ENCODE data around the gene MYO1D. TPM values are rescaled to one million over a fixed set of nuclear protein-coding genes. Genes with fewer than 3 reads are reported as not detected.

MYO1D gene
- total RNA-seq, 2 experiments from 2014 or later, result 8.7 to 8.8 TPM

DNA sequence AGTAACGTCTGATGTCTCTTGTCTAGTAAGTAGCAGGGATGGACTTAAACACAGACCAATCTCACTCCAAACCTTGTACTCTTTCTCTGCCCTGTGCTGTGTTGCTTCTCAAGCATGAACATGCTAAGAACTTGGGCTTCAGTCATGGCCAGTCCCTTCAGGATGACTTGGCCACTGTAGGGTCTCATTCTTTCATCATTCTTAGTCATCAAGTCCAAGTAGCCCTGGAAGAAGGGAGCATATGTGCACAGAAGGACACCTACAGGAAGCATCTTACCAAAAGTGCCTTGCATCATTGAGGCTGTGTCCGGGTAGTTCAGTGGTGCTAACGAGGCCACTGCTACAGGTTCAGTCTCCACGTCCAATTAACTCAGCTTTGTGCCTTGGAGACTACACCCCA is 309.4 kb downstream of the MYO1D start:
- H3K9me3 Mint-ChIP-seq (ENCODE audit: low read depth), result no peaks in the 10 kb centered on the region
- peaks cover 31% of the 10 kb centered on the region for H3K4me1 Mint-ChIP-seq
- CTCF ChIA-PET, result interaction anchor here (1.1 to 1.6 kb wide), 2 partner anchors 13 to 125 kb away, joined by 5 read pairs; no protein-coding TSS in a partner anchor
- POLR2A ChIA-PET, result no interaction called here
- H3K27ac Mint-ChIP-seq, result no peak overlapping the region
- DNase-seq, result no peak
- no peak overlapping the region for H3K4me3 Mint-ChIP-seq
- no peak for ATAC-seq
- peaks cover 1% of the 10 kb centered on the region for H3K36me3 Mint-ChIP-seq (ENCODE audit: low read depth)
- intact Hi-C loops (cut with DNase I, micrococcal nuclease), result no loop called here
- H3K27me3 Mint-ChIP-seq, result no peaks in the 10 kb centered on the region

DNA sequence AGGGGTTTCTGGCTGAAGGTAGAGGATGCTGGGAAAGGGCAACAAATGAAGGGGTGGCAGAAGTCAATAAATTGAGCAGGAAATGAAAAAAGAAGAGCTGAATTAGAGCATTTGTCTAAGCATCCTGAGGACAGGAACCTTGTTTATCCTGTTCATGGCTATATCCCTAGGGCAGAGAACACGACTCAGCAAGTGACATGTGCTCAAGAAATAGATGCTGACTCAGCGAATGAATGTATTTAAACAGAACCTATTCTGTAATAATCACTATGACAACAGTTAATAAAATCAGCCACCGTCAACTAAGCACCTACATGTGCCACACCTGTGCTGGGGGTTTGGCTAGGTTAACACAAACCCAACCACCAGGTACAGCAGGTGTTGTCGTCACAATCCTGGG is 309.8 kb downstream of the MYO1D start:
- Mint-ChIP-seq H3K4me1 (peaks cover 31% of the 10 kb centered on the region), H3K27ac (no peak overlapping the region), H3K36me3 (ENCODE audit: low read depth) (peaks cover 1% of the 10 kb centered on the region), H3K4me3 (no peak overlapping the region), H3K27me3 (no peaks in the 10 kb centered on the region), H3K9me3 (ENCODE audit: low read depth) (no peaks in the 10 kb centered on the region)
- intact Hi-C loops (cut with DNase I, micrococcal nuclease), result no loop called here
- CTCF ChIA-PET, result interaction anchor here (1.1 to 1.6 kb wide), 3 partner anchors 13 to 126 kb away, joined by 5 read pairs; no protein-coding TSS in a partner anchor
- ATAC-seq, result no peak
- no peak for DNase-seq
- POLR2A ChIA-PET, result no interaction called here

DNA sequence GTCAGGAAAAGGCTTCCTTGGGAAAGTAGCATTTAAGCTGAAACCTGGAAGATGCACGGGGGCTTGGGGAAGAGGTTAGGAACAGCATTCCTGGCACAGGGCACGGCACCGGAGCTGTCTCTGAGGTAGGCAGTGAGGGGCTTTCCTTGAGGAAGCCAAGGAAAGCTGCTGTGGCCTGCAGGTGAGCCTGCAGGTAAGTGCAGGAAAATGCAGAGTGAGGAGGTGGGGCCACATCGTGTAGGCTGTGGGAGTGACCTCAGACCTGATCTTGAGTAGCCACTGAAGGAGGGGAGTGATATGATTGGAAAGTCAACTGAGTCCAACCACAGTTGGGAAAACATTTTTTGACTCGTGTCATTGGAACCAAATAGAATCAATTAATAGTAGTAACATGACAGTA is 310.6 kb downstream of the MYO1D start:
- Mint-ChIP-seq H3K4me3 (no peak overlapping the region), H3K27ac (no peak overlapping the region), H3K36me3 (ENCODE audit: low read depth) (peaks cover 1% of the 10 kb centered on the region), H3K4me1 (peaks cover 31% of the 10 kb centered on the region), H3K27me3 (no peaks in the 10 kb centered on the region), H3K9me3 (ENCODE audit: low read depth) (no peaks in the 10 kb centered on the region)
- intact Hi-C loops (cut with DNase I, micrococcal nuclease), result no loop called here
- ChIA-PET CTCF (interaction anchor here (1.1 kb wide), 2 partner anchors 37 to 126 kb away, joined by 5 read pairs; no protein-coding TSS in a partner anchor), POLR2A (no interaction called here)
- DNase-seq (no peak), ATAC-seq (no peak)

DNA sequence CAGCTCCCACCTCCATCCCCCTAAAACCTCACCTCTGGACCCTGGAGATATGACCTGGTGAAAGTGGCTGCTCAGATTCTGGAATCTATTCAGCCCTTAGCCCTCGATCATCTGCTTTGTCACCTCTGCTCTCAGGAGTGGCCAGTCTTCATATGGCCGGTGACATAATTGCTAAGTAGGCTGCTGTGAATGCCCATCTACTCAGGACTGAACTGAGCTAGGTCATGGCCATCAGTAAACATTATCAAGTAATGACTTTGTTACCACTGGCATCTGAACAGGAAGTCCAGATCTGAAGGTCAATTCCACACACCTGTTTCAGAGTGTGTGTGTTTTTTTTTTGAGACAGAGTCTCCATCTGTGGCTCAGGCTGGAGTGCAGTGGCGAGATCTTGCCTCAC is 311.5 kb downstream of the MYO1D start:
- DNase-seq, result no peak
- ChIA-PET CTCF (interaction anchor here (1.9 kb wide), 1 partner anchor 104 kb away, joined by 6 read pairs; no protein-coding TSS in a partner anchor), POLR2A (no interaction called here)
- H3K27me3 Mint-ChIP-seq, result no peaks in the 10 kb centered on the region
- no peak for ATAC-seq
- no peak overlapping the region for H3K4me3 Mint-ChIP-seq
- H3K27ac Mint-ChIP-seq, result no peak overlapping the region
- peaks cover 27% of the 10 kb centered on the region for H3K4me1 Mint-ChIP-seq
- peaks cover 1% of the 10 kb centered on the region for H3K36me3 Mint-ChIP-seq (ENCODE audit: low read depth)
- H3K9me3 Mint-ChIP-seq (ENCODE audit: low read depth), result no peaks in the 10 kb centered on the region
- intact Hi-C loops (cut with DNase I, micrococcal nuclease), result loop anchor here in 1 of 2 experiments (2.0 kb wide), 1 partner anchor 15 kb away; no protein-coding TSS in a partner anchor

DNA sequence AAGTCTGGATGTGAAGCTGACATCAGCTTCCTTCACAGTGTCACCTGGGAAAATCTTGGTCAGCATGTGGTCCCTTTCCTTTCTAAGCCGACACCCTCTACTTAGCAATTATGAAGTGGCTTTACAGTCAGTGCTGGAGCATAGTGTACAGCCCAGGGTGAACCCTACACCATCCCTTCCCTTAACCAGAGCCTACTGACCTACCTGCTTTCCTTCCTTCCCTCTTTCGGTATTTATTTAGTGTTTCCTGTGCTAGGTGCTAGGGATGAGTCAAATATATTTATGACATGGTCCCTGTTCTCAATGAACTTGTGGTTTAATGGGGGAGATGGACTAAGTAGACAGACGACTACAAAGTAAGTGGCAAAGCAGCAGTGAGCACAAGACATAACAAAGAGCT is 312.6 kb downstream of the MYO1D start:
- peak overlapping the region; percentile 44 for H3K27ac Mint-ChIP-seq
- H3K27me3 Mint-ChIP-seq, result no peaks in the 10 kb centered on the region
- ChIA-PET POLR2A (no interaction called here), CTCF (interaction anchor here (1.9 kb wide), 1 partner anchor 103 kb away, joined by 6 read pairs; no protein-coding TSS in a partner anchor)
- ATAC-seq, result peak; percentile 93
- peaks cover 1% of the 10 kb centered on the region for H3K36me3 Mint-ChIP-seq (ENCODE audit: low read depth)
- no peak overlapping the region for H3K4me3 Mint-ChIP-seq
- peak; percentile 50 for DNase-seq
- intact Hi-C loops (cut with DNase I, micrococcal nuclease), result loop anchor here (1.0 to 2.0 kb wide), 2 partner anchors 14 to 40 kb away; no protein-coding TSS in a partner anchor
- H3K9me3 Mint-ChIP-seq (ENCODE audit: low read depth), result no peaks in the 10 kb centered on the region
- peaks cover 20% of the 10 kb centered on the region for H3K4me1 Mint-ChIP-seq

DNA sequence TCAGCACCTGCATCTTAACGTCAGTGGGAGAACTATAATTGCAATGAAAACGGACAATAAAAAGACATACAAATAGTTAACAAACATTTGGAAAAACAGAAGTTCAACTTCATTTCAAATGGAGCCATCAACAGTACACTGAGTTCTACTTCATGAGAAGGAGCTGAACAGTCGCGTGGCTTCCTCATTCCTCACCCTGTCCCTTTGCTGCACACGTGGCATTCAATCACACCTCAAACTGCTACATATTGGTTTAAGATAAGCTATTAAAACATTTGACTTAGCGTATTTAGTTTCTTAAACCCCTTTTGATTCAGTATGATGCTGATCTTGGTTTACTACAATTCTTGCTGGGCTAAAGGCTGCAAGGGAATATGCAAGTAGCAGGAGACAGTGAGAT is 313.3 kb downstream of the MYO1D start:
- Mint-ChIP-seq H3K4me3 (no peak overlapping the region), H3K27ac (no peak overlapping the region), H3K4me1 (peaks cover 24% of the 10 kb centered on the region), H3K27me3 (no peaks in the 10 kb centered on the region), H3K9me3 (ENCODE audit: low read depth) (no peaks in the 10 kb centered on the region), H3K36me3 (ENCODE audit: low read depth) (peaks cover 1% of the 10 kb centered on the region)
- POLR2A ChIA-PET, result no interaction called here
- ATAC-seq, result no peak
- CTCF ChIA-PET, result interaction anchor here (1.1 kb wide), 1 partner anchor 101 kb away, joined by 3 read pairs; no protein-coding TSS in a partner anchor
- intact Hi-C loops (cut with DNase I, micrococcal nuclease), result no loop called here
- no peak for DNase-seq

DNA sequence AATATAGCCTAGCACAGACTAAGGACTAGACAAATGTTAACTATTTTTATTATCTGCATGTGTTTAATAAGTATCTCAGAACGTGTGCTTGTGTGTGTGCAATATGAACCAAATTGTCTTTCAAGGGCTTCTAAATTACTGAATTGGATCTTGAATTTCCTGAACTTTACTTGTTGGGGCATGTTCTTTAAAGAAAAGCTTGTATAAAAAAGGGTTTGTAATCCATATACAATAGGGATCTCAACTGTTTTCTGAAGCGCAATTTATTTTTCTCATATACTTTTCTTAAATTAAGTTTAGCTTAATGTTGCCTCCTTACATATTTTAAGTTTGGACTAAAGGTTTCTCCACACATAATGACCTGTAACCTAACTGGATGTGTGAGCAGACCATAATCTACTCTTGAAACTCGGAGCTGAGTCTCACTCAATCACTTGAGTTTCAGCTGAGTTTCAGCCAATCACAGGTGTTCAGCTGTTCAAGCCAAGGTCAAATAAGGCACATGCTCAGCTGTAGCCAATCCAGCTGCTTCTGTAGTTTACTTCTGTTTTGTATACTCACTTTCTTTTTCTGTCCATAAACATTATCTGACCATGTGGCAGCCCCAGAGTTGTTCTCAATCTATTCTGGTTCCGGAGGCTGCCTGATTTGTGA is 317.8 kb downstream of the MYO1D start:
- H3K27me3 Mint-ChIP-seq, result no peaks in the 10 kb centered on the region
- H3K36me3 Mint-ChIP-seq (ENCODE audit: low read depth), result no peaks in the 10 kb centered on the region
- intact Hi-C loops (cut with DNase I, micrococcal nuclease), result loop anchor here (2.0 to 5.0 kb wide), 2 partner anchors 57 to 72 kb away; partner anchors contain the start of gene CDK5R1 (in 1 of the 2)
- H3K27ac Mint-ChIP-seq, result no peak overlapping the region
- no peak overlapping the region for H3K4me3 Mint-ChIP-seq
- DNase-seq, result no peak
- peaks cover 28% of the 10 kb centered on the region for H3K4me1 Mint-ChIP-seq
- CTCF ChIA-PET, result interaction anchor here (0.5 kb wide), 1 partner anchor 91 kb away, joined by 3 read pairs; no protein-coding TSS in a partner anchor
- ATAC-seq, result peak; percentile 48
- H3K9me3 Mint-ChIP-seq (ENCODE audit: low read depth), result no peaks in the 10 kb centered on the region
- POLR2A ChIA-PET, result no interaction called here

DNA sequence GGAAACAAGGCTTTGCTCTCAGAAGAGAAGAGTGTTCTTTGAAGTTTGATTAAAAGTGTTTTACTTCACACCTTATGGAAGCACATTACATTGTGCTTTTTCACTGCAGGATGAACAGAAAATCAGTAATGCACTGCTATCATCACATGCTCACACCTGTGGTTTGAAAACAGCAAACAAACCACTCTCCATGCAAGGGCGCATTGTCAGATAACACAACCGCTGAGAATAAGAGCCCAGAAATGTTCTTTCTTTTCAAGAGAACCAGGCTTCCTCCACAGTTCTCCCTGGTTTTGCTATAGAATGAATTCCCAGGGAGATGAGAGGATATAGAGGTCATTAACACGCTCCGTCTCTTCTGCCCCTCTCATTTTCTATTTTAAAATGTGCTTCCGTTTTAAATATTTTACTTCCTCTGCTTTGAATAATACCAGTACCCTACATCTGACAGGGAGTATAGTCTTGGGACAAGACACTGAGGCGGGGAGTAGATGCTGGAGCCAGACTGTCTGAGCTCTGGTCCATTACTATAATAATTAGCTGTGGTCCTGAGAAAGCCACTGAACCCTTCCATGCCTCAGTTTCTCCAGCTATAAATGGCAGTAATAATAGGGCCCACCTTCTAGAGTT is 318.5 kb downstream of the MYO1D start:
- peaks cover 29% of the 10 kb centered on the region for H3K4me1 Mint-ChIP-seq
- H3K36me3 Mint-ChIP-seq (ENCODE audit: low read depth), result no peaks in the 10 kb centered on the region
- no peaks in the 10 kb centered on the region for H3K9me3 Mint-ChIP-seq (ENCODE audit: low read depth)
- H3K27ac Mint-ChIP-seq, result peak overlapping the region; percentile 42
- H3K27me3 Mint-ChIP-seq, result no peaks in the 10 kb centered on the region
- DNase-seq, result no peak
- ATAC-seq, result no peak
- ChIA-PET CTCF (interaction anchor here (0.5 kb wide), 1 partner anchor 90 kb away, joined by 3 read pairs; no protein-coding TSS in a partner anchor), POLR2A (no interaction called here)
- intact Hi-C loops (cut with DNase I, micrococcal nuclease), result loop anchor here (2.0 to 5.0 kb wide), 2 partner anchors 56 to 72 kb away; partner anchors contain the start of gene CDK5R1 (in 1 of the 2)
- H3K4me3 Mint-ChIP-seq, result peak overlapping the region; percentile 9

DNA sequence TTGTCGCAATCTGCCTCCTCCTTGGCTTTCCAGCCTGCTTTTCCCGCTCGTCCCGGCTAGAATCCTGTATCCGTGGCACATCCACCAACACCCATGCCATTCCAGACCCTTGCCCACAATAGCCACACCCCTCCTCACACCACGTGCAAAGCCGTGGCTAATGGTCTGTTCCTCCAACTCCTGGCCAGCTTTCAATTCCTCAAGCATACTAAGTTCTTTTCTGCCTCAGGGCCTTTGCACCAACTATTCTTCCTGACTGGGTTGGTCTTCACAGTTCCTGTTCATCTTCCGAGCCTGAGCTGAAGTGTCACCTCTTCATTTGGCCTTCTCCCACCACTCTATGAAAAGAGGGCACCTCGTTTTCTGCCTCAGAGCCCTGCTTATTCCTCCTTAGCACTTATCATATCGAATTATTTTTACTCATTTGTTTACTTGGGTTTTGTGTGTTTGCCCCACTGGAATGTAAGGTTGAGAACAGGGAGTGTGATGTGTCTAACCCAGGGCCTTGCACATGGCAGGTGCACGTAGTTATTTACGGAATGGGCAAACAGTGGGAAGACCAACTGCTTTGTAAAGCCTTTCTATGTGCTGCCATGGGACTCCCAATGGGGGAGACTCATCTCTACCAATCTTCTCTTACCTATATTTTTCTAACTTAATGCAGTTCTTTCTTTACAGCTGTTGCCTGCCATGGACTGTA is 321.2 kb downstream of the MYO1D start:
- no peaks in the 10 kb centered on the region for H3K9me3 Mint-ChIP-seq (ENCODE audit: low read depth)
- POLR2A ChIA-PET, result no interaction called here

DNA sequence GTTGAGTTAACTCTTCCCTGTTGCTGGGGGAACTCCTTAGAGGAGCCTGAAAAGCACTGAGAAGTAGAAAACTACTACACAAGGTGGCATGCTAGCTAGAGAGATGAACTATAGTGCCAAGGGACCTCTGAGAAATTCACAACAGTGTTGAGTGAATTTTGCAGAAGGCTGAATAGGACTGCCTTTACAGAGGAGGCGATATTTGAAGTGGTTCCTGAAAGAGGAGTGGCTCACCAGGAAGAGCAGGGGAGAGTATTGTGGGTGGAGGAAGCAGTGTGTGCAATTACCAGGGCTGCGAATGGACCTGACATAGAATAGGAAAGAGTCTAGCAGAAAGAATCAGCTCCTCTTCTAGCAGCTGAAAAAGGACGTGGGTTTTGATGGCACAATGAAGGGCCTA is 323.8 kb downstream of the MYO1D start:
- H3K9me3 Mint-ChIP-seq (ENCODE audit: low read depth), result no peaks in the 10 kb centered on the region
- no peaks in the 10 kb centered on the region for H3K36me3 Mint-ChIP-seq (ENCODE audit: low read depth)
- peak; percentile 25 for DNase-seq
- no peak overlapping the region for H3K4me3 Mint-ChIP-seq
- peak overlapping the region; percentile 65 for H3K27ac Mint-ChIP-seq
- H3K4me1 Mint-ChIP-seq, result peaks cover 46% of the 10 kb centered on the region
- intact Hi-C loops (cut with DNase I, micrococcal nuclease), result no loop called here
- CTCF ChIA-PET, result no interaction called here
- H3K27me3 Mint-ChIP-seq, result no peaks in the 10 kb centered on the region
- POLR2A ChIA-PET, result no interaction called here
- peak; percentile 60 for ATAC-seq

More for the DNA sequence above, 321.2 kb downstream of the MYO1D start:
- DNase-seq, result no peak
- intact Hi-C loops (cut with DNase I, micrococcal nuclease), result loop anchor here in 1 of 2 experiments (5.0 kb wide), 1 partner anchor 53 kb away; no protein-coding TSS in a partner anchor
- Mint-ChIP-seq H3K4me3 (no peak overlapping the region), H3K27me3 (no peaks in the 10 kb centered on the region), H3K27ac (no peak overlapping the region), H3K36me3 (ENCODE audit: low read depth) (no peaks in the 10 kb centered on the region), H3K4me1 (peaks cover 55% of the 10 kb centered on the region)
- CTCF ChIA-PET, result interaction anchor here (1.0 kb wide), 1 partner anchor 64 kb away, joined by 3 read pairs; no protein-coding TSS in a partner anchor
- ATAC-seq, result no peak

DNA sequence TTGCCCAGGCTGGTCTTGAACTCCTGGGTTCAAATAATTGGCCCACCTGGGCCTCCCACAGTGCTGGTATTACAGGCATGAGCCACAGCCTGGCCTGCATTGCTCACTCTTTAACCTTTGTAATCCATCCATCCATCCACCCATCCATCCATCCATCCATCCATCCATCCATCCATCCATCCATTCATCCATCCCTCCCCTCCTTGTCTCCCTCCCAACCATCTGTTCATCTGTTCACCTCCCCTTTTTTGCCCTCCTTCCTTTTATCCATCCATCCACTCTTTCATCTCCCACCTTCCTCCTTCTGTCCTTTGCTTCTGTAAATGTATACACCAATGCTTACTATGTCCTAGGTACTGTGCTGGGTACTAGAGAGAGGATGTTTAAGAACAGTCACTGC is 324.6 kb downstream of the MYO1D start:
- Mint-ChIP-seq H3K27ac (no peak overlapping the region), H3K36me3 (ENCODE audit: low read depth) (no peaks in the 10 kb centered on the region), H3K4me1 (peaks cover 42% of the 10 kb centered on the region), H3K9me3 (ENCODE audit: low read depth) (no peaks in the 10 kb centered on the region), H3K4me3 (no peak overlapping the region), H3K27me3 (no peaks in the 10 kb centered on the region)
- ATAC-seq, result no peak
- POLR2A ChIA-PET, result no interaction called here
- DNase-seq, result no peak
- intact Hi-C loops (cut with DNase I, micrococcal nuclease), result no loop called here
- CTCF ChIA-PET, result interaction anchor here (0.6 to 1.8 kb wide), 3 partner anchors 11 to 201 kb away, joined by 3 to 9 read pairs (median 4); no protein-coding TSS in a partner anchor
